HepG2 (cell line): ENCODE data around the gene DPH7. TPM values are rescaled to one million over a fixed set of nuclear protein-coding genes. Genes with fewer than 3 reads are reported as not detected.
A peak's percentile ranks its signal among the peaks of the same experiment; 100 is the strongest.

Source experiments
- ATAC-seq: fragments of 200-7000 bp; cut with Tn5 transposase; 3 replicates; pipeline ENCODE4 v1.9.1; 2020; ENCODE audit warnings: mild to moderate bottlenecking, moderate library complexity
- BruUV-seq: library from RNA; stranded (reverse); fragments of 400-500 nt; replicated peaks from 2 replicates; lab custom pipeline; 2021; lab: Mats Ljungman, UMichigan
- CTCF ChIA-PET: fragments of 300-600 bp; formaldehyde crosslinking; extraction: SDS; loops from one replicate; lab custom pipeline; 2021; ENCODE audit warnings: low total read pairs, inconsistent platforms, low intra/inter-chr PET ratio; lab: Yijun Ruan, JAX
- POLR2A ChIA-PET: fragments of 350-600 bp; sonication (Branson Sonifier 250); formaldehyde crosslinking; loops from one replicate; lab custom pipeline; 2020; ENCODE audit warnings: antibody characterized with exemption, inconsistent platforms; lab: Yijun Ruan, JAX
- DNase-seq: peaks from one replicate; pipeline ENCODE4 v3.0.0-alpha.2; 2015; ENCODE audit warnings: low spot score
- FAIRE-seq: peaks from 3 replicates; lab custom pipeline; 2011; peaks lifted over from hg19 to GRCh38; lab: Jason Lieb, UNC
- H2AFZ ChIP-seq: one replicate; pipeline ENCODE4 v1.6.1; 2011; ENCODE audit warnings: low read length, inconsistent platforms
- H3K27ac ChIP-seq: fragments of 300-600 bp; 3 replicates; pipeline ENCODE4 v1.8.0; 2011; ENCODE audit warnings: mixed run types, mild to moderate bottlenecking, mixed read lengths, low read length, inconsistent platforms; ENCODE audit not compliant: insufficient read depth; ENCODE audit errors: extremely low read length
- H3K27me3 ChIP-seq, 2 experiments: fragments of 200-600 bp in 1 of 2; 2 replicates in 1 of 2; 3 replicates in 1 of 2; pipeline versions ENCODE4 v1.6.0 to v1.8.0; 2011; ENCODE audit warnings: low read length in 2 of 2, mild to moderate bottlenecking in 2 of 2, moderate library complexity in 2 of 2, inconsistent platforms in 1 of 2; ENCODE audit not compliant: insufficient read depth in 2 of 2, control insufficient read depth in 1 of 2
- H3K36me3 ChIP-seq, 2 experiments: fragments of 200-600 bp in 1 of 2; replicated peaks in 1 of 2; 2 replicates in 1 of 2; 3 replicates in 1 of 2; pipeline versions ENCODE4 v1.5.1 to v1.8.0; 2011; ENCODE audit warnings: low read length in 2 of 2, inconsistent platforms in 1 of 2; ENCODE audit not compliant: insufficient read depth in 2 of 2, control insufficient read depth in 1 of 2
- H3K4me1 ChIP-seq: 2 replicates; pipeline ENCODE4 v1.5.1; 2012; ENCODE audit warnings: low read length, inconsistent platforms; ENCODE audit not compliant: insufficient read depth
- H3K4me2 ChIP-seq: 2 replicates; pipeline ENCODE4 v1.6.0; 2011; ENCODE audit warnings: low read depth, low read length, inconsistent platforms
- H3K4me3 ChIP-seq, 3 experiments: fragments of 200-600 bp in 1 of 3; sonication (generic), shearing (Covaris generic) in 1 of 3; replicated peaks in 1 of 3; 2 replicates each; pipeline ENCODE4 v1.5.1; 2011 to 2016; ENCODE audit warnings: low read length in 3 of 3, inconsistent platforms in 2 of 3, low read depth in 2 of 3, mild to moderate bottlenecking in 2 of 3, control low read depth in 1 of 3, mixed read lengths in 1 of 3; ENCODE audit not compliant: insufficient read depth in 1 of 3
- H3K79me2 ChIP-seq: one replicate; pipeline ENCODE4 v1.6.1; 2011; ENCODE audit warnings: low read length, inconsistent platforms; ENCODE audit not compliant: insufficient read depth
- H3K9ac ChIP-seq: 2 replicates; pipeline ENCODE4 v1.6.0; 2011; ENCODE audit warnings: mild to moderate bottlenecking, low read depth, low read length, inconsistent platforms; ENCODE audit not compliant: insufficient read depth
- H3K9me3 ChIP-seq: 2 replicates; pipeline ENCODE4 v1.5.1; 2012; ENCODE audit warnings: mild to moderate bottlenecking, low read length
- H4K20me1 ChIP-seq: 2 replicates; pipeline ENCODE4 v1.6.0; 2011; ENCODE audit warnings: inconsistent platforms, mild to moderate bottlenecking, low read length, moderate library complexity; ENCODE audit not compliant: insufficient read depth
- ARNT2 ChIP-seq: sonication (generic); formaldehyde crosslinking; IDR thresholded peaks from 2 replicates; pipeline ENCODE4 v1.8.0; 2022; ENCODE audit warnings: mild to moderate bottlenecking, low read depth, missing genetic modification reagents, moderate library complexity
- FIP1L1 ChIP-seq: fragments of 200-400 bp; formaldehyde crosslinking; IDR thresholded peaks from 2 replicates; pipeline ENCODE4 v1.6.1; 2018; ENCODE audit warnings: low read depth, mild to moderate bottlenecking, low read length, moderate library complexity, borderline replicate concordance; ENCODE audit not compliant: insufficient read depth
- FOSL1 ChIP-seq: sonication (generic); formaldehyde crosslinking; IDR thresholded peaks from 2 replicates; pipeline ENCODE4 v1.9.0; 2021; ENCODE audit warnings: missing genetic modification reagents, borderline replicate concordance
- GABPB1 ChIP-seq: IDR thresholded peaks from 2 replicates; pipeline ENCODE4 v1.6.1; 2016; ENCODE audit warnings: mild to moderate bottlenecking, missing genetic modification reagents, moderate library complexity, missing compliant biosample characterization
- HOXA3 ChIP-seq: sonication (generic); formaldehyde crosslinking; IDR thresholded peaks from 2 replicates; pipeline ENCODE4 v1.5.0; 2020; ENCODE audit warnings: missing genetic modification reagents
- MIER3 ChIP-seq: IDR thresholded peaks from 2 replicates; pipeline ENCODE4 v1.6.1; 2016; ENCODE audit warnings: missing compliant biosample characterization, borderline replicate concordance
- NFYC ChIP-seq: IDR thresholded peaks from 2 replicates; pipeline ENCODE4 v1.6.1; 2016; ENCODE audit warnings: missing genetic modification reagents, missing compliant biosample characterization
- POGZ ChIP-seq: sonication (generic); formaldehyde crosslinking; IDR thresholded peaks from 2 replicates; pipeline ENCODE4 v1.4.0; 2020; ENCODE audit warnings: mild to moderate bottlenecking, missing genetic modification reagents
- POLR2G ChIP-seq: fragments of 200-400 bp; formaldehyde crosslinking; IDR thresholded peaks from 2 replicates; pipeline ENCODE4 v1.6.1; 2018; ENCODE audit warnings: mild to moderate bottlenecking, low read depth, low read length, moderate library complexity
- SAP130 ChIP-seq: IDR thresholded peaks from 2 replicates; pipeline ENCODE4 v1.6.1; 2016; ENCODE audit warnings: low read depth
- ZNF430 ChIP-seq: sonication (generic); formaldehyde crosslinking; IDR thresholded peaks from 2 replicates; pipeline ENCODE4 v1.9.0; 2021; ENCODE audit warnings: mild to moderate bottlenecking, missing genetic modification reagents
- ZNF644 ChIP-seq: IDR thresholded peaks from 2 replicates; pipeline ENCODE4 v1.6.1; 2016; ENCODE audit warnings: low read depth
- ZNF83 ChIP-seq: sonication (generic); formaldehyde crosslinking; IDR thresholded peaks from 2 replicates; pipeline ENCODE4 v1.4.0; 2020; ENCODE audit warnings: missing genetic modification reagents, mild to moderate bottlenecking, borderline replicate concordance
- ZNF891 ChIP-seq: sonication (generic); formaldehyde crosslinking; IDR thresholded peaks from 2 replicates; pipeline ENCODE4 v1.5.0; 2020; ENCODE audit warnings: mild to moderate bottlenecking, missing genetic modification reagents
- WGBS: methylation state at CpG from one replicate; pipeline ENCODE4 v1.1.6; 2017; ENCODE audit warnings: low lambda C conversion rate; 5-methylcytosine and 5-hydroxymethylcytosine counted together
- in situ Hi-C: cut with HindIII; loops from 2 replicates; pipeline ENCODE4 v1.10.0; 2017; ENCODE audit warnings: low pct_unique_long_range_greater_than_20kb; ENCODE audit not compliant: extremely low pct_ligation_motif_present
- intact Hi-C: fragments of 100-400 bp; cut with micrococcal nuclease; formaldehyde crosslinking; loops from one replicate; pipeline ENCODE4 v1.10.0; 2022; ENCODE audit not compliant: unreplicated experiment
- polyA plus RNA-seq, 8 experiments: library from polyadenylated mRNA; depleted of rRNA in 3 of 8; stranded (reverse) in 7 of 8; unstranded in 1 of 8; fragments of >200 nt; fragmentation: Illumina TruSeq in 4 of 8; extraction: Trizol in 4 of 8; gene quantifications; 2 replicates each; pipeline versions ENCODE4 v1.2.1 to v1.2.3, GENCODE V29; 2011 to 2016; ENCODE audit warnings: low read depth in 4 of 8, missing spikeins in 1 of 8, mixed read lengths in 1 of 8; ENCODE audit not compliant: insufficient read depth in 1 of 8
- total RNA-seq, 5 experiments: library from RNA; depleted of rRNA; stranded (reverse); fragments of >200 nt; fragmentation: Illumina TruSeq; extraction: Trizol; gene quantifications; 2 replicates each; pipeline ENCODE4 v1.2.3, GENCODE V29; 2016; ENCODE audit warnings: low read depth in 1 of 5
- TF ChIP-seq, protein P1 (sequence below), 2 experiments: sonication (generic) in 1 of 2; formaldehyde crosslinking in 1 of 2; IDR thresholded peaks; 2 replicates each; pipeline versions ENCODE4 v1.5.1 to v1.6.1; 2011 to 2020; ENCODE audit warnings: borderline replicate concordance in 1 of 2, low read depth in 1 of 2, low read length in 1 of 2, mild to moderate bottlenecking in 1 of 2, missing genetic modification reagents in 1 of 2, moderate library complexity in 1 of 2
- TF ChIP-seq, protein P2 (sequence below): sonication (generic); formaldehyde crosslinking; IDR thresholded peaks from 2 replicates; pipeline ENCODE4 v1.9.0; 2022; ENCODE audit warnings: missing genetic modification reagents, mild to moderate bottlenecking, borderline replicate concordance
- TF ChIP-seq, protein P3 (sequence below): sonication (generic); formaldehyde crosslinking; IDR thresholded peaks from 2 replicates; pipeline ENCODE4 v1.4.0; 2020; ENCODE audit warnings: mild to moderate bottlenecking, missing genetic modification reagents

Gene DPH7
- total and polyA plus RNA-seq, 2 of the 13 experiments (the other 11 are each of a cell fraction or from before 2014, with no cell fraction given), result 27.6 to 31.6 TPM

DNA sequence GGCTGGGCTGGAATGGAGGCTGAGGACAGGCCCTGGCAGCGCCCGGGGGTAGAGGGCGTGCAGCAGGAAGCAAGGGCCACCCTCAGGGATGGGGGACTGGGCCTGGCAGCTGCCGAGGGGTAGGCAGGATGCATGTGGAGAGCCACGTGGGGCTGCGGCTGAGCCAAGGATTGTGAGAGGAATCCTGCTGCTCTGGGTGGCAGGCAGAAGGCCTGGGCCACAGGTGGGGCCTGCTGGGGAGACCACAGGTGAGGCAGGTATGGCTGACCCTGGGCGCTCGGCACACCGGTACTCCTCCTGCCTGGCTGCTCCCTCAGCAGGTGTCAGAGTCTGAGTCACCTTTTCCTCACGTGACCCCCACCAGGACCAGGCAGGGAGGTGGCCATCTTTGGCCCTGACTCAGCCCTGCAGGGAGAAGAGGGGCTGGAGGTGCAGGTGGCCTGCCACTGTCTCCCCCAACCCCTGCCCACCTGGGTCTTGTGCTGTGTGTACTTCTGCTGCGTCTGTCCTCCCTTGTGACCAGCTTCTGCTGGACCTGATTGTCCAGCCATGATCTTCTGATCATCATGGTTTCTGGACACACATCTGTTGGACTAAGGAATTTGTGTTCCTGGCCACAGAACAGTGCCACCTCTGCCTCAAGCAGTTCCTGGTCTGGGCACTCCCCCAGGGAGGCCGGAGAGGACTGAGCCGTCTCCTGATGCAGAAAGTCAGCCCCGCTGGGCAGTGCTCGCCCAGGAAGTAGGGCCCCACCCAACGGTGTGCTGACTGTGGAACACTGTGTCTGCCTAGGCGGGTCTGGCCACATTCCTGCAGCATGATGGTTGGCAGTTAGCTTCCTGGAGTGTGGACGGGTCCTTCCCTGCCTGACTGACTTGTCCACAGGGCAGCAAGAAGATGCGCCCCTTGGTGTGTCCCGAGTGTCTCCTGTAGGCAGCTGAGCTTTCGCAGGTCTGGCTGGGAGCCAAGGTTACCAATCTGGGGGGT is 33.2 kb upstream of the DPH7 start:
- in situ Hi-C loops (no loop called here), intact Hi-C loops (no loop called here)
- 71% methylated on average over 6 of the region's 21 CpGs for WGBS
- H3K4me2 ChIP-seq, result peak overlapping the region; percentile 4; the same call in 1 of the 2 replicates
- peaks cover 27% of the 10 kb centered on the region for H3K79me2 ChIP-seq
- FAIRE-seq (no peak), ATAC-seq (peak; percentile 27), DNase-seq (peak; percentile 47)
- peaks cover 2% of the 10 kb centered on the region; the same call in 1 of the 2 replicates for H4K20me1 ChIP-seq
- no peaks in the 10 kb centered on the region for H3K9me3 ChIP-seq
- ChIA-PET POLR2A (no interaction called here), CTCF (no interaction called here)
- peaks cover 3 to 13% of the 10 kb centered on the region in 2 experiments; a peak in 4 of 5 replicates for H3K36me3 ChIP-seq
- H3K27me3 ChIP-seq, result no peaks in the 10 kb centered on the region
- 0 out of 2 replicates have a peak overlapping the region, but pooled peaks have one; percentile 13 for H3K9ac ChIP-seq
- peak overlapping the region in 1 of 3 experiments; percentile 11; a peak in 1 of 6 replicates for H3K4me3 ChIP-seq
- no TSS peak for BruUV-seq
- peak overlapping the region; percentile 8 for H3K27ac ChIP-seq
- H2AFZ ChIP-seq, result no peak overlapping the region
- H3K4me1 ChIP-seq, result peaks cover 58% of the 10 kb centered on the region
- TF ChIP-seq, protein P1, sequence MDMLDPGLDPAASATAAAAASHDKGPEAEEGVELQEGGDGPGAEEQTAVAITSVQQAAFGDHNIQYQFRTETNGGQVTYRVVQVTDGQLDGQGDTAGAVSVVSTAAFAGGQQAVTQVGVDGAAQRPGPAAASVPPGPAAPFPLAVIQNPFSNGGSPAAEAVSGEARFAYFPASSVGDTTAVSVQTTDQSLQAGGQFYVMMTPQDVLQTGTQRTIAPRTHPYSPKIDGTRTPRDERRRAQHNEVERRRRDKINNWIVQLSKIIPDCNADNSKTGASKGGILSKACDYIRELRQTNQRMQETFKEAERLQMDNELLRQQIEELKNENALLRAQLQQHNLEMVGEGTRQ (IDR thresholded peaks at IDR 0.05; ENCODE audit: low read depth, low read length), result peak; percentile 56
- TF ChIP-seq, protein P1 (CRISPR knock-in tag; IDR thresholded peaks at IDR 0.05; ENCODE audit: borderline replicate concordance), result no peak; the same call in 1 of the 2 replicates
- TF ChIP-seq ZNF430 (CRISPR knock-in tag) (no peak), ZNF644 (CRISPR knock-in tag) (no peak), FIP1L1 (no peak), ARNT2 (CRISPR knock-in tag) (no peak), POLR2G (peak; percentile 45), POGZ (no peak), ZNF891 (CRISPR knock-in tag) (peak; percentile 74; the same call in 1 of the 2 replicates), NFYC (CRISPR knock-in tag) (no peak), ZNF83 (CRISPR knock-in tag) (no peak), SAP130 (CRISPR knock-in tag) (peak; percentile 31; the same call in 1 of the 2 replicates), GABPB1 (peak; percentile 16; the same call in 1 of the 2 replicates), FOSL1 (no peak), MIER3 (CRISPR knock-in tag) (no peak), HOXA3 (0 out of 2 replicates have a peak, but pooled peaks have one; percentile 16)
- TF ChIP-seq, protein P2, sequence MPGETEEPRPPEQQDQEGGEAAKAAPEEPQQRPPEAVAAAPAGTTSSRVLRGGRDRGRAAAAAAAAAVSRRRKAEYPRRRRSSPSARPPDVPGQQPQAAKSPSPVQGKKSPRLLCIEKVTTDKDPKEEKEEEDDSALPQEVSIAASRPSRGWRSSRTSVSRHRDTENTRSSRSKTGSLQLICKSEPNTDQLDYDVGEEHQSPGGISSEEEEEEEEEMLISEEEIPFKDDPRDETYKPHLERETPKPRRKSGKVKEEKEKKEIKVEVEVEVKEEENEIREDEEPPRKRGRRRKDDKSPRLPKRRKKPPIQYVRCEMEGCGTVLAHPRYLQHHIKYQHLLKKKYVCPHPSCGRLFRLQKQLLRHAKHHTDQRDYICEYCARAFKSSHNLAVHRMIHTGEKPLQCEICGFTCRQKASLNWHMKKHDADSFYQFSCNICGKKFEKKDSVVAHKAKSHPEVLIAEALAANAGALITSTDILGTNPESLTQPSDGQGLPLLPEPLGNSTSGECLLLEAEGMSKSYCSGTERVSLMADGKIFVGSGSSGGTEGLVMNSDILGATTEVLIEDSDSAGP (CRISPR knock-in tag), result peak; percentile 11; the same call in 1 of the 2 replicates
- TF ChIP-seq, protein P3, sequence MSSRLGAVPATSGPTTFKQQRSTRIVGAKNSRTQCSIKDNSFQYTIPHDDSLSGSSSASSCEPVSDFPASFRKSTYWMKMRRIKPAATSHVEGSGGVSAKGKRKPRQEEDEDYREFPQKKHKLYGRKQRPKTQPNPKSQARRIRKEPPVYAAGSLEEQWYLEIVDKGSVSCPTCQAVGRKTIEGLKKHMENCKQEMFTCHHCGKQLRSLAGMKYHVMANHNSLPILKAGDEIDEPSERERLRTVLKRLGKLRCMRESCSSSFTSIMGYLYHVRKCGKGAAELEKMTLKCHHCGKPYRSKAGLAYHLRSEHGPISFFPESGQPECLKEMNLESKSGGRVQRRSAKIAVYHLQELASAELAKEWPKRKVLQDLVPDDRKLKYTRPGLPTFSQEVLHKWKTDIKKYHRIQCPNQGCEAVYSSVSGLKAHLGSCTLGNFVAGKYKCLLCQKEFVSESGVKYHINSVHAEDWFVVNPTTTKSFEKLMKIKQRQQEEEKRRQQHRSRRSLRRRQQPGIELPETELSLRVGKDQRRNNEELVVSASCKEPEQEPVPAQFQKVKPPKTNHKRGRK, result no peak
